Stimulated activated CD8-positive, alpha-beta memory T cell treated with anti-CD3 and anti-CD28 coated beads, Interleukin-15, amount 100 ng/mL, for 24 hours (primary cell): Measurements from ENCODE around the gene C2CD2.

Experiments used
- DNase-seq: peaks from one replicate; pipeline ENCODE4 v3.0.0-alpha.2; 2020; ENCODE audit warnings: low read depth

The C2CD2 gene

GRCh38 chr21:41932576-41933312 is 21.1 kb downstream of the C2CD2 start:
- no peak for DNase-seq

- no peak for DNase-seq
Observed at GRCh38 chr21:41932191-41932575, 21.6 kb downstream of the C2CD2 start.

GRCh38 chr21:41931041-41931451 is 22.8 kb downstream of the C2CD2 start:
- DNase-seq = no peak

GRCh38 chr21:41929248-41929647 is 24.6 kb downstream of the C2CD2 start:
- no peak for DNase-seq

- no peak for DNase-seq
Observed at GRCh38 chr21:41928621-41929220, 25.1 kb downstream of the C2CD2 start.

- DNase-seq = no peak
Observed at GRCh38 chr21:41927727-41928409, 25.9 kb downstream of the C2CD2 start.

GRCh38 chr21:41926807-41927171 is 27.0 kb downstream of the C2CD2 start:
- no peak for DNase-seq

- DNase-seq = no peak
Observed at GRCh38 chr21:41926117-41926806, 27.6 kb downstream of the C2CD2 start.

- DNase-seq = no peak
Observed at GRCh38 chr21:41925767-41926116, 28.1 kb downstream of the C2CD2 start.

- no peak for DNase-seq
Observed at GRCh38 chr21:41924368-41924754, 29.5 kb downstream of the C2CD2 start.

GRCh38 chr21:41923631-41924367 is 30.0 kb downstream of the C2CD2 start:
- no peak for DNase-seq

GRCh38 chr21:41923186-41923585 is 30.6 kb downstream of the C2CD2 start:
- DNase-seq = no peak

- DNase-seq = no peak
Observed at GRCh38 chr21:41921021-41921420, 32.8 kb downstream of the C2CD2 start.

GRCh38 chr21:41920476-41920875 is 33.3 kb downstream of the C2CD2 start:
- DNase-seq = no peak

- no peak for DNase-seq
Observed at GRCh38 chr21:41919666-41920398, 34.0 kb downstream of the C2CD2 start.

- no peak for DNase-seq
Observed at GRCh38 chr21:41918561-41919358, 35.1 kb downstream of the C2CD2 start.

- DNase-seq = no peak
Observed at GRCh38 chr21:41917531-41917930, 36.3 kb downstream of the C2CD2 start.

- no peak for DNase-seq
Observed at GRCh38 chr21:41916888-41917433, 36.9 kb downstream of the C2CD2 start.

- DNase-seq = no peak
Observed at GRCh38 chr21:41914965-41915364, 38.9 kb downstream of the C2CD2 start.

- DNase-seq = no peak
Observed at GRCh38 chr21:41914358-41914757, 39.5 kb downstream of the C2CD2 start.
